CD4-positive, alpha-beta T cell (primary cell): ENCODE measurements around the gene PHF12. TPM values are rescaled to one million over a fixed set of nuclear protein-coding genes. Genes with fewer than 3 reads are reported as not detected.

Experiments used
- ATAC-seq: fragments of 200-7000 bp; cut with Tn5 transposase; one replicate; pipeline ENCODE4 v1.10.0; 2022; ENCODE audit warnings: mild to moderate bottlenecking; ENCODE audit not compliant: poor library complexity
- CTCF ChIA-PET: fragments of 350-600 bp; sonication (Branson Sonifier 250); formaldehyde crosslinking; loops from one replicate; lab custom pipeline; 2021; ENCODE audit warnings: antibody characterized with exemption, inconsistent platforms; lab: Charles Lee
- POLR2A ChIA-PET: fragments of 350-600 bp; sonication (Branson Sonifier 250); formaldehyde crosslinking; loops from one replicate; lab custom pipeline; 2021; ENCODE audit warnings: antibody characterized with exemption, inconsistent platforms; lab: Charles Lee
- DNase-seq, 14 experiments: peaks; one replicate each; pipeline ENCODE4 v3.0.0-alpha.2; 2013 to 2020; ENCODE audit warnings: mixed read lengths in 2 of 14
- H3K27ac ChIP-seq, 2 donors: one replicate each; pipeline versions ENCODE4 v1.5.1 to v1.7.0; 2013; ENCODE audit warnings: low read length in 2 of 2, low read depth in 1 of 2, mild to moderate bottlenecking in 1 of 2
- H3K27me3 ChIP-seq, 2 experiments: 1 replicate in 1 of 2; 2 replicates in 1 of 2; pipeline versions ENCODE4 v1.6.1 to v1.7.0; 2013; ENCODE audit warnings: low read length in 2 of 2, control low read depth in 1 of 2, mild to moderate bottlenecking in 1 of 2, moderate library complexity in 1 of 2; ENCODE audit not compliant: insufficient read depth in 2 of 2, control insufficient read depth in 1 of 2
- H3K36me3 ChIP-seq: one replicate; pipeline ENCODE4 v1.6.1; 2013; ENCODE audit warnings: low read length, control low read depth; ENCODE audit not compliant: insufficient read depth
- H3K4me1 ChIP-seq: one replicate; pipeline ENCODE4 v1.6.1; 2013; ENCODE audit warnings: low read length, control low read depth; ENCODE audit not compliant: insufficient read depth
- H3K4me3 ChIP-seq: one replicate; pipeline ENCODE4 v1.5.1; 2013; ENCODE audit warnings: mild to moderate bottlenecking, low read length, moderate library complexity
- H3K9me3 ChIP-seq, 2 experiments: 1 replicate in 1 of 2; 2 replicates in 1 of 2; pipeline versions ENCODE4 v1.6.1 to v1.7.0; 2013; ENCODE audit warnings: low read length in 2 of 2, mild to moderate bottlenecking in 2 of 2, control low read depth in 1 of 2, moderate library complexity in 1 of 2; ENCODE audit not compliant: control insufficient read depth in 1 of 2, insufficient read depth in 1 of 2
- H3K27ac Mint-ChIP-seq: one replicate; pipeline ENCODE4 v1.8.0; 2020; ENCODE audit warnings: mixed read lengths
- H3K27me3 Mint-ChIP-seq: one replicate; pipeline ENCODE4 v1.8.0; 2021; ENCODE audit warnings: mixed read lengths
- H3K36me3 Mint-ChIP-seq: one replicate; pipeline ENCODE4 v1.8.0; 2021; ENCODE audit warnings: low read depth, mixed read lengths
- H3K4me1 Mint-ChIP-seq: one replicate; pipeline ENCODE4 v1.8.0; 2021; ENCODE audit warnings: low read depth, mixed read lengths
- H3K4me3 Mint-ChIP-seq: one replicate; pipeline ENCODE4 v1.8.0; 2020; ENCODE audit warnings: mild to moderate bottlenecking, mixed read lengths
- H3K9me3 Mint-ChIP-seq: one replicate; pipeline ENCODE4 v1.8.0; 2020; ENCODE audit warnings: mixed read lengths
- CTCF ChIP-seq: fragments of 200-600 bp; IDR thresholded peaks from one replicate; pipeline ENCODE4 v1.8.0; 2022; ENCODE audit warnings: antibody characterized with exemption, mild to moderate bottlenecking
- intact Hi-C, 2 experiments: fragments of 100-400 bp; cut with DNase I in 1 of 2; cut with micrococcal nuclease in 1 of 2; formaldehyde crosslinking; loops; one replicate each; pipeline versions ENCODE4 v1.15.1 to v1.9.0; 2023 to 2025; cut with DNase I, micrococcal nuclease
- total RNA-seq, 174 experiments: library from RNA in 2 of 174; stranded (reverse) in 2 of 174; gene quantifications; one replicate each; pipeline ENCODE4 v1.2.3 and lab custom pipeline; 2021 to 2026

Gene PHF12
- total RNA-seq, 2 experiments from 2014 or later, result 232 to 247 TPM

GRCh38 chr17:28861393-28862203, 89.7 kb downstream of the PHF12 start:
- peaks cover 3% of the 10 kb centered on the region for H3K4me1 ChIP-seq
- Mint-ChIP-seq H3K4me3 (no peak overlapping the region), H3K9me3 (no peaks in the 10 kb centered on the region), H3K27me3 (no peaks in the 10 kb centered on the region), H3K27ac (no peak overlapping the region), H3K4me1 (no peaks in the 10 kb centered on the region), H3K36me3 (peaks cover 35% of the 10 kb centered on the region)
- DNase-seq (no peak), ATAC-seq (no peak)
- H3K9me3 ChIP-seq, result no peaks in the 10 kb centered on the region
- ChIA-PET CTCF (no interaction called here), POLR2A (no interaction called here)
- H3K27me3 ChIP-seq, result no peaks in the 10 kb centered on the region
- no peak overlapping the region for H3K27ac ChIP-seq
- TF ChIP-seq CTCF, result no peak
- intact Hi-C loops, result no loop called here
- peaks cover 31% of the 10 kb centered on the region for H3K36me3 ChIP-seq
- no peak overlapping the region for H3K4me3 ChIP-seq

- no peak for ATAC-seq
- intact Hi-C loops, result no loop called here
- Histone ChIP-seq H3K4me3 (no peak overlapping the region), H3K36me3 (peaks cover 31% of the 10 kb centered on the region), H3K9me3 (no peaks in the 10 kb centered on the region), H3K27ac (no peak overlapping the region), H3K27me3 (no peaks in the 10 kb centered on the region), H3K4me1 (peaks cover 7% of the 10 kb centered on the region)
- ChIA-PET POLR2A (no interaction called here), CTCF (interaction anchor here (1.7 kb wide), 1 partner anchor 12 kb away, joined by 5 read pairs; no protein-coding TSS in a partner anchor)
- TF ChIP-seq CTCF, result no peak
- Mint-ChIP-seq H3K4me1 (peaks cover 5% of the 10 kb centered on the region), H3K27ac (no peak overlapping the region), H3K36me3 (peaks cover 35% of the 10 kb centered on the region), H3K9me3 (no peaks in the 10 kb centered on the region), H3K27me3 (no peaks in the 10 kb centered on the region), H3K4me3 (no peak overlapping the region)
- DNase-seq, result no peak
These were observed 90.9 kb downstream of the PHF12 start for GRCh38 chr17:28860363-28860808.

- Mint-ChIP-seq H3K36me3 (peaks cover 42% of the 10 kb centered on the region), H3K27ac (no peak overlapping the region), H3K27me3 (no peaks in the 10 kb centered on the region), H3K4me3 (no peak overlapping the region), H3K4me1 (peaks cover 18% of the 10 kb centered on the region), H3K9me3 (no peaks in the 10 kb centered on the region)
- Histone ChIP-seq H3K27me3 (no peaks in the 10 kb centered on the region), H3K4me3 (no peak overlapping the region), H3K36me3 (peaks cover 31% of the 10 kb centered on the region), H3K9me3 (no peaks in the 10 kb centered on the region), H3K27ac (no peak overlapping the region), H3K4me1 (peaks cover 18% of the 10 kb centered on the region)
- ChIA-PET CTCF (interaction anchor here (1.4 to 1.7 kb wide), 3 partner anchors 10 to 95 kb away, joined by 4 to 5 read pairs (median 5); partner anchors contain the start of gene DHRS13), POLR2A (no interaction called here)
- TF ChIP-seq CTCF, result no peak
- DNase-seq, result no peak
- ATAC-seq, result no peak
- intact Hi-C loops, result loop anchor here in 1 of 2 experiments (5.0 kb wide), 2 partner anchors 47 to 93 kb away; partner anchors contain the start of gene PHF12
These were observed 92.4 kb downstream of the PHF12 start for GRCh38 chr17:28858801-28859355.
